HG02884 (cell line): ENCODE measurements around the gene CCDC102A.
A peak's percentile ranks its signal among the peaks of the same experiment; 100 is the strongest.
"Not testable (repeated sequence)": the region's sequence is repeated elsewhere in the genome, so short reads cannot be mapped to it uniquely, and the experiment has no call there.

Experiments used
- ATAC-seq: cut with Tn5 transposase; IDR thresholded peaks from one replicate; pipeline ENCODE4 v1.9.1; 2021; ENCODE audit warnings: mild to moderate bottlenecking, moderate library complexity; ENCODE audit not compliant: unreplicated experiment

CCDC102A gene

DNA sequence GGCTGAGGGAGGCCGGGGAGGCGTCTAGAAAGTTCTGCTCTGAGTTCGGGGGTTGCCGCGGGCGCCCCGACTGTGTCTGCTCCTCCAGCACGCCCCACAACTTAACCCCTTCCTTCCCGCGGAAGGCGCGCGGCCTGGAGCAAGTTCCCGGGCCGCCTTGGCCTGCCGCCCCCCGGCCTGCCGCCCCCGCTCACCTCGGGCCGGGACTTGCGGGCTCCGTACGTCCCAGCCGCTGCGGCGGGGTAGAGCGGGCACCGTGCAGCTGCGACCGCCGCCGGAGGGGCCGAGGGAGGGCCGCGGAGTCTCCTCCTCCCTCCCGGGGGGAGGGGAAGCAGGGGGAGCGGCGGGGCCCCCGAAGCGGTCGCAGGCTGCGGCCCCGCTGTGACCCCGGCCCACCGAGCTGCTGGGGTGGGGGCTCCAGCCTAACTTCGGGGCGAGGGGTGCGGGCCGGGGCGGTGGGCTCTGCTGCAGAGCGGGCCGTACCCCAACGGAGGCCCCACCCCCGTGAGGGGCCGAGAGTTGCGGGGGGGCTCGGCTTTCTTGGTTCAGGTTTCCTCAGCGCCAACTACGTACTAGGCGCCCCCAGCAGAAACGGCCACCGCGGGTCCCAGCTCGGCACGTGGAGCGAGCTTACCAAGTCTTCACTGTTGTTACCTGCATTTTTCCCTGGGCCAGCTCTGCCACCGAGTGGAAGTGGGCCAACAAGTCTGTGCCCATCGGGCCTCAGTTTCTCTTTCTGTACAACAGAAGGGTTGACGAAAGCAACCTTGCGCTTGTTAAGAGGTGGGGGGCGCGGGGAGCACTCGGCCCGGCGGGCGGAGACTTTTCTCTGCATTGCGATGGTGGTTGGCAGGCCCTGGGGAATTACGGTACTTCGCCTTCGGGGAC, at the start of gene CCDC102A:
Gene CCDC102A (minus strand): TSS at position 266 of the 888 bp plus-strand sequence. CDS start 7,394 bp downstream, outside the sequence.
- peak; percentile 17 for ATAC-seq

GRCh38 chr16:57585051-57585687, 48.8 kb upstream of the CCDC102A start:
- no peak for ATAC-seq

DNA sequence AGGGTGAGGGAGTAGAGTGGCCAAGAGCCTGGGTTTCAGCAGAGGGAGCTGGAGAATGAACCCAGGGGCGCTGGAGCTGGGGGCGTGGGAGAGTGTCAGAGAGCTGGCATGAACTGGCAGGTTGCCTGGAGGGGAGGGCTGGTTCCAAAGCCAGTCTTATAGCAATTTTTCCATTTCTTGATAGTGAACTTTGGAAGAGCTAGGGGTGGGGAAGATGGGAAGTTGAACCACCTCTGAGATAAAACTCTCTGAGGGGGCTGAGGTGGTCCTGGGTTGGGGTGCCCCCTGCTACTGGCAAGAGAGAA, 42.9 kb upstream of the CCDC102A start:
- no peak for ATAC-seq

DNA sequence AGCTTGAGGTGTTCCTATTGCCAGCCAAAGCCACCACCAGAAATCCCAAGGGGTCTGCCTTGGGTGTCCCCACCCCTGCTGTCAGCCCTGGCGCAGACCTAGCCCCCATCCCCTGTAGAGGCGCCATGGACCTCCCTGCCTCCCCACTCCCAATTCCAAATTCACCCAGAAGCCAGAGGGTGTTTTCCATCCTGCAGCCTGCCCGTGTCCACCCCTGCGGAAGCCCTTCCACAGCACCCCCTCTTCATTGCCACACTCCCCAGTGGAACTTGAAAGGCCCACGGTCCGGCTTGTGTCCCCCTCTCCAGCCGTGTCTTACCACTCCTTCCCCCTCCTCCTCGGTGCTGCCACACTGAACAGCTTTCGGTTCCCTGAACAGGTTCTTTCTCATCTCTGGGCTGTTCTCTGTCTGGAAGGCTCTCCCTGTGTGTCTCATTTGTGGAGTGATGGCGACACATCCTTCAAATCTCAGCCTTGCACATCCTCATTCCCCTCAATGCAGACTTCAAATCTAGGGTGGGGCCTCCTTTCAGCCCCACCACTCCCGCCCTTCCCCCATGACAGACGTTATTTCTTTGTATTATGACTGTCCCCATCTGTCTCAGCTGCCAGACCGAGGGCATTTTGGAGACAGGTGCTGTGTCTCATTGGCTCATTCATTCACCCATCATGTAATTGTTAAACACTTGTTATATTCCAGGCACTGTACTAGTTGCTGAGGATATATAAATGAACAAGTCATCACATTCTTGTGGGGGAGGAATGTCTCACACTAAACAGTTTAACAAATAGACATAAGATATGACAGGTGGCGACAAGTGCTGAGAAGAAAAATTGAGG, 42.4 kb upstream of the CCDC102A start:
- ATAC-seq = no peak

GRCh38 chr16:57577691-57578224, 41.4 kb upstream of the CCDC102A start:
- ATAC-seq = no peak

DNA sequence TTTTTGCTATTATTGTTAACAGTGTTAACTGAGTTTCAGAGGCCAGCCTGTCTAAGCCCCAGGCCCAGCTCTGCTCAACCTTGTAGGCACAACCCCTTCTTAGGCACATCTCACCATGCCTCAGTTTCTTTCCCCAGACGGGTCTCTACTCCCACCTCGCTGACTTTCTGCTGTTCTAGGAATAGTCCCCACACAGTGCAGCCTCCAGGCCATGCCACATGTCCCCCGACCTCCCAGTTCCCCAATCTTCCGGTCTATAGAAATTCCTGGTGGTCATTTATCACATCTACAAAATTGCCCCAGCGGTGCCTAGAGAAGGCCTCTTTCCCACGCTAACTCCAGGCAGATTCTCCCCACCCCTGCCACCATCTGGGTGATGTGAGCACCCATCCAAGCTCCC, 40.8 kb upstream of the CCDC102A start:
- ATAC-seq = no peak

GRCh38 chr16:57576429-57576870, 40.1 kb upstream of the CCDC102A start:
- peak; percentile 60 for ATAC-seq

- no peak for ATAC-seq
Measured at GRCh38 chr16:57575468-57576277, 39.3 kb upstream of the CCDC102A start.

DNA sequence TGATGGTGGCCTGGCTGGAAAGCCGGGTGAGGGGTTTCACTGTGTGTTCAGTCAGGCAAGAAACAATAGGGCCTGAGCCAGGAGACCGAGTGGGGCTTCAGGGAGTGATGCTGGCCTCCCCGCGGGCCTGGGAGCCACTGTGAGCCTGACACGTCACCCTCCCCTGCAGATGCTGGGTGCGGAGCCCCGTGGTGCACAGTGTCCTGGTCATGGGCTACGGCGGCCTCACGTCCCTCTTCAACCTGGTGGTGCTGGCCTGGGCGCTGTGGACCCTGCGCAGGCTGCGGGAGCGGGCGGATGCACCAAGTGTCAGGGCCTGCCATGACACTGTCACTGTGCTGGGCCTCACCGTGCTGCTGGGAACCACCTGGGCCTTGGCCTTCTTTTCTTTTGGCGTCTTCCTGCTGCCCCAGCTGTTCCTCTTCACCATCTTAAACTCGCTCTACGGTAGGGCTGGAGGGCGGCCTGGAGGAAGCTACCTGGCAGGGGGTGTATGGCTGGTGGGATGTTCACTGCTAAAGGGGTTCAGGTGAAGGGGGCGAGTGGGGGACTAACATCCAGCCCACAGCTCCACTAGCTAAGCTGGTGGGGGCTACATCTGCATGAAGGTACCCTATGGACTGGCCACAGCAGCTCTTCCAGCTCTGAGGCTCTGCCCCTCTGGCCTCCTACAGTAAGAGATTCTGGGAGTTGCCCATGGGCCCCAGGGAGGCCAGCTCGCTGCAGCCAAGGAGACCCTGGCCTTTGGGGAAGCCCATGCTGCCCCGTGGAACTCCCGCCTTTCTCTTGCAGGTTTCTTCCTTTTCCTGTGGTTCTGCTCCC, 38.5 kb upstream of the CCDC102A start:
- ATAC-seq = no peak

DNA sequence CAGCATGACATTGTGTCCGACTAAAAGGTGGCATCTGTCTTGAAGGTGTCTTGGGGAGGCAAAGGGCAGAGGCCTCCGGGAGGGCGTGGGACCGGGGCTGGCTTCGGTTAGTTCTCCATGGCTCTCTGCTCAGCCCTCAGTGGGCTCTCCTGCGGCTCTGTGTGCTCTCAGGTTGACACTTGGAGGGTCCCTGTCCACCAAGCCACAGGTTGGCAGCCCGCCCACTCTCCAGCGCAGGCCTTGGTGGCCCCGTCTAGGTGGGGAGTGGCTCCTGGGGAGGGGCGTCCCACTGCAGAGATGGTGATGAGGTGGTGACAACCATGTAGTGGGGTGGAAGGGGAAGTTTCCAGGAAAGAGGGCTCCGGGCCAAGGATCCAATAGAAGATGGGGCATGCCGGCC, 37.7 kb upstream of the CCDC102A start:
- no peak for ATAC-seq

- no peak for ATAC-seq
Measured at GRCh38 chr16:57572978-57573728, 36.8 kb upstream of the CCDC102A start.

GRCh38 chr16:57571098-57571497, 34.7 kb upstream of the CCDC102A start:
- no peak for ATAC-seq

- no peak for ATAC-seq
Measured at GRCh38 chr16:57570301-57571070, 34.1 kb upstream of the CCDC102A start.

DNA sequence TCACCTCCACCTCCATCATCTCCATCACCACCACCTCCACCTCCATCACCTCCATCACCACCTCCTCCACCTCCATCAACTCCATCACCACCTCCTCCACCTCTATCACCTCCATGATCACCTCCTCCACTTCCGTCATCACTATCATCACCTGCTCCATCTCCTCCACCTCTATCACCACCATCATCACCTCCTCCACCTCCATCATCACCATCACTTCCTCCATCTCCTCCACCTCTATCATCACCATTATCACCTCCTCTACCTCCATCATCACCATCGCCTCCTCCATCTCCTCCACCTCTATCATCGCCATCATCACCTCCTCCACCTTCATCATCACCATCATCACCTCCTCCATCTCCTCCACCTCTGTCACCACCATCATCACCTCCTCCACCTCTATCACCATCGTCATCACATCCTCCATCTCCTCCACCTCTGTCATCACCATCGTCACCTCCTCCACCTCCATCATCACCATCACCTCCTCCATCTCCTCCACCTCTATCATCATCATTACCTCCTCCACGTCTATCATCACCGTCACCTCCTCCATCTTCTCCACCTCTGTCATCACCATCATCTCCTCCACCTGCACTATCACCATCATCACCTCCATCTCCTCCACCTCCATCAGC, 33.1 kb upstream of the CCDC102A start:
- ATAC-seq = no peak

DNA sequence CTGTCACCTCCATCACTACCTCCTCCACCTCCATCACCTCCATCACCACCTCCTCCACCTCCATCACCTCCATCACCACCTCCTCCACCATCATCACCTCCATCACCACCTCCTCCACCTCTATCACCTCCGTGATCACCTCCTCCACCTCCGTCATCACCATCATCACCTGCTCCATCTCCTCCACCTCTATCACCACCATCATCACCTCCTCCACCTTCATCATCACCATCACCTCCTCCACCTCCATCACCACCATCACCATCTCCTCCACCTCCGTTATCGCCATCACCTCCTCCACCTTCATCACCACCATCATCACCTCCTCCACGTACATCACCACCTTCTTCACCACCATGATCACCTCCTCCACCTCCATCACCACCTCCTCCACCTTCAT, 32.4 kb upstream of the CCDC102A start:
- not testable (repeated sequence) for ATAC-seq

DNA sequence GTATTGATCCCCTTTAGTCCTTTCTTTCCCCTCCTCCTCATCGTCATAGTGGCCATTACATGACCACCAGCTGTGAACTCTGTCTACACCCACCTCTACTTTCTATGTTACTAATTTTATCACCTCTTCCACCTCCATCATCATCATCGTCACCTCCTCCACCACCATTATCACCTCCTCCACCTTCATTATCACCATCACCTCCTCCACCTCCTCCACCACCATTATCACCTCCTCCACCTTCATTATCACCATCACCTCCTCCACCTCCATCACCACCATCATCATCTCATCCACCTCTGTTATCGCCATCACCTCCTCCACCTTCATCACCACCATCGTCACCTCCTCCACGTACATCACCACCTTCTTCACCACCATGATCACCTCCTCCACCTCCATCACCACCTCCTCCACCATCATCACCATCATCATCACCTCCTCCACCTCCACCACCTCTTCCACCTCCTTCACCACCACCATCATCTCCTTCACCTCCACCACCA, 31.9 kb upstream of the CCDC102A start:
- ATAC-seq = no peak

- no peak for ATAC-seq
Measured at GRCh38 chr16:57567691-57568090, 31.3 kb upstream of the CCDC102A start.
